Stimulated activated CD4-positive, alpha-beta T cell treated with anti-CD3 and anti-CD28 coated beads, Interleukin-4, amount 100 ng/mL, for 48 hours (primary cell): ENCODE results near the gene ZNF564.
"Not testable (repeated sequence)": the region's sequence is repeated elsewhere in the genome, so short reads cannot be mapped to it uniquely, and the experiment has no call there.

Experiments
- DNase-seq, 2 donors: peaks; one replicate each; pipeline ENCODE4 v3.0.0-alpha.2; 2020; ENCODE audit warnings: low read depth in 2 of 2

ZNF564 gene

GRCh38 chr19:12551060-12551832, at the start of gene ZNF564:
ZNF564 (minus strand) TSS chr19:12551482; CDS start chr19:12551332, 150 bp downstream.
- peak; percentile 77 to 88 for DNase-seq

DNA sequence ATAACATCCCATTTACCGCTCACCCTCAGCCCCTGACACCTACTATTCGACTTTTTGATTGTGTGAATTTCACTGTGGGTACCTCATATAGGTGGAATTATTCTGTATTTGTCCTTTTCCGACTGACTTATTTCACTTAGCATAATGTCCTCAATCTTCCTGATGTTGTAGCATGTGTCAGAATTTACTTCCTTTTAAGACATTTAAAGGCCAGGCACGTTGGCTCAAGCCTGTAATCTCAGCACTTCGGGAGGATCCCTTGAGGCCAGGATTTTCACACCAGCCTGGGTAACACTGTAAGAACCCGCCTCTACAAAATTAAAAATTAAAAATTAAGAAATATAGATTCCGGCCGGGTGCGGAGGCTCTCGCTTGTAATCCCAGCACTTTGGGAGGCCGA, 46.3 kb upstream of the ZNF564 start:
- DNase-seq: no peak

- no peak for DNase-seq
These were observed 45.8 kb upstream of the ZNF564 start for GRCh38 chr19:12596927-12597548.

DNA sequence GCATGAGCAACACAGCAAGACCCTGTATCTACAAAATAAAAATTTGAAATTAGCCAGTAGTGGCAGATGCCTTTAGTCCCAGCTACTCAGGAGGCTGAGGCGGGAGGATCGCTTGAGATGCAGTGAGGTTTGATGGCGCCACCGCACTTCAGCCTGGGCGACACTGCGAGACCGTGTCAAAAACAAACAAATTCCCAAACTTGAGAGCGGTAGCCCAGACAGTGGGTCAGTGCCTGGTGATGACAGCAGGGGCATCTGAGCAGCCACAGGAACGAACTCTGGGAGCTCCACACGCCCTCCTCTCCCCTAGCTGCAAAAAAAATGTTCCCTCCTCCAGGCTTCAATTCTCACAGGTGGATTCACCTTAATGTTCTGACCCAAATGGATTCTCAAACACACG, 45.2 kb upstream of the ZNF564 start:
- DNase-seq: no peak

DNA sequence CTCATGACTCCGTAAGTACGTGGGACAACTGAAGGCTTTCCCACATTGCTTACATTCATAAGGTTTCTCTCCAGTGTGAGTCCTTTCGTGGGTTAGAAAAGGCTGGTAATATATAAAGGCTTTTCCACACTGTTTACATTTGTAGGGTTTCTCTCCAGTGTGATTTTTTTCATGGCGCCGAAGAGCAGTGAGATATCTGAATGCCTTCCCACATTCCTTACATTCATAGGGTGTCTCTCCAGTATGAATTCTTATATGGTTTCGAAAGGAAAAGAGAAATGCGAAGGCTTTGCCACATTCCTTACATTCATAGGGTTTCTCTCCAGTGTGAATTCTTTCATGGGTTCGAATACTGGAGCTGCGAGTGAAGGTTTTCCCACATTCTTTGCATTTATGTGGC, 29.8 kb upstream of the ZNF564 start:
- no peak for DNase-seq

GRCh38 chr19:12580180-12580694, 29.0 kb upstream of the ZNF564 start:
- DNase-seq: no peak

- DNase-seq: no peak
These were observed 27.4 kb upstream of the ZNF564 start for GRCh38 chr19:12578641-12579040.

- DNase-seq: no peak
These were observed 22.8 kb upstream of the ZNF564 start for GRCh38 chr19:12574036-12574435.

DNA sequence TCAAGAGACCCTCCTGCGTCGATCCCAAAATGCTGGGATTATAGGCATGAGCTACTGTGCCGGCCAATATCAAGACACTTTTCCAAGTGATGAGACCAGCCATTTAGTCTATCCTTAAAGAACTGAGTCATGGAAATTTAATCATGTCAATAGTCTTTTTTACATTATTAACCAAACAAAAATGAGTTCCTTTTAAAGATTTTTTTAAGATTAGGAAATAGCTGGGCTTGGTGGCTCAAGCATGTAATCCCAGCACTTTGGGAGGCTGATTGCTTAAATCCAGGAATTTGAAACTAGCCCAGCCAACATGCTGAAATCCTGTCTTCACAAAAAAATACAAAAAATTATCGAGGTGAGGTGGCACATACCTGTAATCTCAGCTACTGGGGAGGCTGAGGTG, 16.7 kb upstream of the ZNF564 start:
- no peak for DNase-seq

DNA sequence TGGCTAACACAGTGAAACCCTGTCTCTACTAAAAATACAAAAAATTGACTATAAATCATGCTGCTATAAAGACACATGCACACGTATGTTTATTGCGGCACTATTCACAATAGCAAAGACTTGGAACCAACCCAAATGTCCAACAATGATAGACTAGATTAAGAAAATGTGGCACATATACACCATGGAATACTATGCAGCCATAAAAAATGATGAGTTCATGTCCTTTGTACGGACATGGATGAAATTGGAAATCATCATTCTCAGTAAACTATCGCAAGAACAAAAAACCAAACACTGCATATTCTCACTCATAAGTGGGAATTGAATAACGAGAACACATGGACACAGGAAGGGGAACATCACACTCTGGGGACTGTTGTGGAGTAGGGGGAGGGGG, 15.1 kb upstream of the ZNF564 start:
- DNase-seq: not testable (repeated sequence)

- DNase-seq: peak; percentile 85 to 97
These were observed 12.9 kb upstream of the ZNF564 start for GRCh38 chr19:12564016-12564664.

- DNase-seq: no peak
These were observed 4.2 kb upstream of the ZNF564 start for GRCh38 chr19:12555456-12555930.

DNA sequence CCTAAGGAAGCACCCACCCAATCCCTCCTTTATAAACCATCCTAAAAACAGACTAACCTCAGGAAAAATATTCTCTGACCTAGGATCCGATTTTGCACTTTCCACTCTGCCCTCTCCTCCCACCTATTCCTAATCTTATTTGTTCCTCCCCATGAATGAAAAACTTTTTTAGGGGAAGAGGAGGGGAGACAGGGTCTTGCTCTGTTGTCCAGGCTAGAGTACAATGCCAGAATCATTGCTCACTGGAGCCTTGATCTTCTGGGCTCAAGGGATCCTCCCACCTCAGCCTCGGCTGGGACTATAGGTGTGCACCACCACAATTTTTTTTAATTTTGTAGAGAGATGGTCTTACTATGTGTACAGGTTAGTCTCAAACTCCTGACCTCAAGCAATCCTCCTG, 4.4 kb downstream of the ZNF564 start:
- no peak for DNase-seq

- DNase-seq: no peak
These were observed 5.2 kb downstream of the ZNF564 start for GRCh38 chr19:12546068-12546467.

DNA sequence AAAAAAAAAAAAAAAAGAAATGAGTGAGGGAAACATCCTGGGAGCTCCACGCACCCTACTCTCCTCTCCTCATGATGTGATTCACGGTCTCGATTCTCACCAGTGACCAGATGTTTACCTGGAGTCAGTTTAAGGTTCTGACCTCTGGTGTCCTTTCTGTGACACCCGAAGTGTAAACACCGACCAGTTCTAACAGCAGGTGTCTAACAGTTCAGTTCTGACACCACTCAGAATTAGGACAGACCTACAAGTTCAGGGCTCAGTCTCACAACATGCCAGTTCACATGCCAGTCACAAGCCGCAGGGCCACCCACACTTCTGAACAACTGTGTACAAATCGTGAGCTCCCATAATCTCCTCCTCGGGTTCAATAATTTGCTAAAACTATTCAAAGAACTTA, 6.0 kb downstream of the ZNF564 start:
- no peak for DNase-seq

- no peak for DNase-seq
These were observed 6.8 kb downstream of the ZNF564 start for GRCh38 chr19:12544401-12544876.

- DNase-seq: no peak
These were observed 7.4 kb downstream of the ZNF564 start for GRCh38 chr19:12543855-12544254.

DNA sequence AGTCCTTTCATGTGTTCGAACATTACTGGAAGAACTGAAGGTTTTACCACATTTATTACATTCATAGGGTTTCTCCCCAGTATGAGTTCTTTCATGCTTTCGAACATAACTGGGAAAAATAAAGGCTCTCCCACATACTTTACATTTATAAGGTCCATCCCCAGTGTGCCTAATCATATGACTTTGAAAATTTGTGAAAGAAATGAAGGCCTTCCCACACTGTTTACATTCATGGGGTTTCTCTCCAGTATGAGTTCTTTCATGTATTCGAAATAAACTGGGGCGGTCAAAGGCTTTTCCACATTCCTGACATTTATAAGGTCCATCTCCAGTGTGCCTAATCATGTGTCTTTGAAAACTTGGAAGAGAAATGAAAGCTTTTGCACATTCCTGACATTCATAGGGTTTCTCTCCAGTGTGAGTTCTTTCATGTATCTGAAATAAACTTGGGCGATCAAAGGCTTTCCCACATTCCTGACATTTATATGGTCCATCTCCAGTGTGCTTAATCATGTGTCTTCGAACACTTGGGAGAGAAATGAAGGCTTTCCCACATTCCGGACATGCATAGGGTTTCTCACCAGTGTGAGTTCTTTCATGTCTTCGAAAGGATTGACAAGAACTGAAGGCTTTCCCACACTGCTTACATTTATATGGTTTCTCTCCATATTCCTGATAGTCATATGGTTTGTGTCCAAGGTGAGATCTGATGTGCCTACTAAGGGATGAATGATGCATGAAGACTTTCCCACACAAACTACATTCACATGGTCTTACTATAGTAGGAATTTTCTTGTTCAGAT, 24.0 kb downstream of the ZNF564 start:
- DNase-seq: no peak

- no peak for DNase-seq
These were observed 24.7 kb downstream of the ZNF564 start for GRCh38 chr19:12526542-12526941.

- peak in 1 of 2 donors; percentile 3 for DNase-seq
These were observed 29.3 kb downstream of the ZNF564 start for GRCh38 chr19:12521996-12522395.

- DNase-seq: no peak
These were observed 37.7 kb downstream of the ZNF564 start for GRCh38 chr19:12513531-12514061.
